Epithelial cell of prostate (primary cell): ENCODE data around the gene CFAP119.
"Not testable (repeated sequence)": the region's sequence is repeated elsewhere in the genome, so short reads cannot be mapped to it uniquely, and the experiment has no call there.

Source experiments
- DNase-seq: peaks from one replicate; pipeline ENCODE4 v3.0.0-alpha.2; 2011; ENCODE audit warnings: low read depth, low spot score
- H3K27ac ChIP-seq: fragments of 450-650 bp; 2 replicates; pipeline ENCODE4 v1.5.1; 2017; ENCODE audit warnings: mild to moderate bottlenecking

CFAP119 gene

DNA sequence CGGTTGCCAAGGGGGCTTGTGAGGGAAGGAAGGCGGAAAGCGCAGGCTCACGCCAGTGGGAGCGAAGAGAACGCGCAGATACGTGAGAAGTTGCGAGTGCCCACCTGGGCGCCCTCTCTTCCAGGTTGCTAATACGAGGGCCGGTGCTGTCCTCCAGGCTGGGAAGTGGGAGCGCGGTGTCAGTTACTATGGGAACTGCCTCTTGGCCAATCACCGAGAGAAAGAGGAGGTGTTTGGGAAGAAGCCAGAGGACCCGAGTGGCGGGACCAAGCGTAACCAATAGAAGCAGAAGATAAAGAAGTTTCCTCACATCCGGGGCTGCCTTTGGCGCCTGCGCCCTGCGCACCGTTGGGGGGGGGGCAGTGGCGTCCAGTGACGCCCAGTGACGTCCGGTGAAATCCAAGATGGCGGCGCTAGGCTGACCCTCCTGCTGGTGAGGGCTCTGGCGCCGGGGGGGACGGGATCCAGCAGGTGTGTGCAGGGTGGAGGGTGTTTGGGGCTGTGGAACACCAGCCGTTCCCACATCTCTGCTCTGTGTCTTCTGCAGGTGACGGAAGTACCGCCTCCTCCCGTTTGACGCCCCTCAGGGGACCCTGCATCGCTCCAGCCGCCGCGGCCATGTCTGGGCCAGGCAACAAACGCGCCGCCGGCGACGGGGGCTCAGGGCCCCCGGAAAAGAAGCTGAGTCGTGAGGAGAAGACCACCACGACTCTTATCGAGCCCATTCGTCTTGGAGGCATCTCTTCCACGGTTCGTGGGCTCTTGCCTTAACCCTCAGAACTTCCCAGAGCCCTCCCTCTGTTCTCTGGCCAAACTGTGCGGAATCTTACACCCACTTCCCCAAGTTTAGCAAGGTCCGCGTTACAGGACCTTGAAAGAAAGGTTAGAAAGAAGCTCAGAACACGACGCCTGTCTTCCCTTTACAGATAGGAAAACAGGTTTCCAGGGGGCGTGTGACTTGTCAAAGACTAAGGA, at the start of gene CFAP119, which contains the start of gene RNF40:
TSS of gene CFAP119 (minus strand) at position 135 of the 975 bp plus-strand sequence. CDS start 314 bp downstream, outside the sequence.
TSS of gene RNF40 (plus strand) at position 395 of the 975 bp plus-strand sequence. CDS start at position 619, 224 bp downstream.
- DNase-seq, result peak; percentile 85
- H3K27ac ChIP-seq, result peak within 1 kb of the TSS; percentile 63

DNA sequence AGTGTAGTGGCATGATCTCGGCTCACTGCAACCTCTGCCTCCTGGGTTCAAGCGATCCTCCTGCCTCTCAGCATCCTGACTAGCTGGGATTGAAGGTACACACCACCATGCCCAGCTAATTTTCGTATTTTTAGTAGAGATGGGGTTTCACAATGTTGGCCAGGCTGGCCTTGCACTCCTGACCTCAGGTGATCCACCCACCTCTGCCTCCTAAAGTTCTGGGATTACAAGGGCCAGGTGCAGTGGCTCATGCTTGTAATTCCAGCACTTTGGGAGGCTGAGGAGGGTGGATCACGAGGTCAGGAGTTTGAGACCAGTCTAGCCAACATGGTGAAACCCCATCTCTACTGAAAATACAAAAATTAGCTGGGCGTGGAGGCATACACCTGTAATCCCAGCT, 47.8 kb upstream of the CFAP119 start:
- not testable (repeated sequence) for H3K27ac ChIP-seq

DNA sequence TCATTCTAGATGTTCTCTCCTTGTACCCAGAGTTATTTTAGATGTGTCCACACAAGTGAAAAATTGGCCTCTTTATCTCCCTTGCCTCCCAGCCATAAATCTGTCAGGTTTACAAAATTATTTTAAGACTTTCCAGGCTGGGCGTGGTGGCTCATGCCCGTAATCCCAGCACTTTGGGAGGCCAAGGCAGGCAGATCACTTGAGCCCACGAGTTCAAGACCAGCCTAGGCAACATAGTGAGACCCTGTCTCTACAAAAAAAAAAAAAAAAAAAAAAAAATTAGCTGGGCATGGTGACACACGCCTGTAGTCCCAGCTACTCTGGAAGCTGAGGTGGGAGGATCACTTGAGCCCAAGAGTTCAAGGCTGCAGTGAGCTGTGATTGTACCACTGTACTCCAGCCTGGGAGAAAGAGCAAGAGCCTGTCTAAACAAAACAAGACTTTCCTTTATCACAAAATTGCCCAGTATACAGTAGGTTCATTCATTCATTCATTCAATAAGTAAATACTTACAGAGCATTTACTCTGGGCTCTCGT, 47.1 kb upstream of the CFAP119 start:
- not testable (repeated sequence) for DNase-seq, H3K27ac ChIP-seq

More for the DNA sequence above, 47.8 kb upstream of the CFAP119 start:
- DNase-seq, result not testable (repeated sequence)

DNA sequence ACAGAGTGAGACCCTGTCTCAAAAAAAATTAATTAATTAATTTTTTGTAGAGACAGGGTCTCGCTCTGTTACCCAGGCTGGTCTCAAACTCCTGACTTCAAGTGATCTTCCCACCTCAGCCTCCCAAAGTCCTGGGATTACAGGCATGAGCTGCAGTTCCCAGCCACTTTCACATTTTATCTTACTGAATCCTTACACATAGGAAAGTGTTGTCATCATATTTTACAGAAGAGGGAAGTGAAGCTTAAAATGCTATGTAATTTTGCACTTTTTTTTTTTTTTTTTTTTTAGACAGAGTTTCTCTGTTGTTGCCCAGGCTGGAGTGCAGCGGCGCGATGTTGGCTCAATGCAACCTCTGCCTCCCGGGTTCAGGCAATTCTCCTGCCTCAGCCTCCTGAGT, 46.3 kb upstream of the CFAP119 start:
- no peak overlapping the region for H3K27ac ChIP-seq
- DNase-seq, result no peak

DNA sequence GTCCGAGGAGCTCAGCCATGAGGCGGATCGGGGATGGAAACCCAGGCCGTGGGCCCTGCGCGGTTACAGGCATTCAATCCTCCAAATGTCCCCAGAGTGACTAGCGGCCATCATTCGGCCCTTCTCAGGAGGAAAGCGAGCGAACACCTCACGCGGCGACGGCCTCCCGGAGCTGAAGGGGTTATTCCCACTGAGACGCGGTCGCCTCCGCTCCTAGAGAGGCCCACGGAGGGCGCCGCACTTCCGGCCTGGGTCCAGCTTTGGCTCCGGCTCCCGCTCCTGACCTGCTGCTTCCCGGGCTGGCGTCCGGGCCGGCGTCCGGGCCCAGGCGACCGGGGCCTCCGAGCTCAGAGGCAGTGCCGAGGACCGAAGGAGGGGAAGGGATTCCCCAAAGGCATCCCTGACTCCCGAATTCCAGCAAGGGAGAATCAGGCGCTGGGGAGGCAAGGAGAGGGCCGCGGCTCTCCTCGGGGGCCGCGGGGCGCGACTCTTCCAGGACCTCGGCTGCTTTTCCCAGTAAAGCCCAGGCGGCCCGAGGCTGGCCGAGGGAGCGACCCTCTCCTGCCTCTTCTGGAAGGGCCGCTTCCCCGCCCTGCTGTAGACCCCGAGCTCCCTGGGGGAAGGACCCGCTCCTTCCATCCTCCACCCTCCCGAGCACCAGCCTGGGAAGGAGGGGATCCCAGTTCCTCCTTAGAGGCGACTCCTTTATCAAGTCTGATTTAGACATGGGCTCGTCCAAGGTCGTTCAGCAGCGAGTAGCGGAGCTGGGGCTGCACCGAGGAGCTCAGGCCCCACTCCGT, 43.7 kb upstream of the CFAP119 start:
- DNase-seq, result no peak
- H3K27ac ChIP-seq, result peak overlapping the region; percentile 85

DNA sequence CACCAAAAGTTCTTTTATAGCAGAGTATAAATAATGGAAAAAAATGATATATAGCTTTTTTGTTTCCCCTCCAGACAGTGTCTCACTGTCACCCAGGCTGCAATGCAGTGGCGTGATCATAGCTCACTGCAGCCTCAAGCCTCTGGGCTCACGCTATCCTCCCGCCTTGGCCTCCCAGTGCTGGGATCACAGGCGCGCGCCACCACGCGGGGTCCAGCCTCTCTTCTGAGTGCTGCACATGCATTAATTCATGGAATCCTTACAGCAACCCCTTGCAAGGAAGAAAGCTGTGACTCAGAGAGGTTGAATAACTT, 43.2 kb upstream of the CFAP119 start:
- no peak for DNase-seq
- peak overlapping the region; percentile 85 for H3K27ac ChIP-seq

DNA sequence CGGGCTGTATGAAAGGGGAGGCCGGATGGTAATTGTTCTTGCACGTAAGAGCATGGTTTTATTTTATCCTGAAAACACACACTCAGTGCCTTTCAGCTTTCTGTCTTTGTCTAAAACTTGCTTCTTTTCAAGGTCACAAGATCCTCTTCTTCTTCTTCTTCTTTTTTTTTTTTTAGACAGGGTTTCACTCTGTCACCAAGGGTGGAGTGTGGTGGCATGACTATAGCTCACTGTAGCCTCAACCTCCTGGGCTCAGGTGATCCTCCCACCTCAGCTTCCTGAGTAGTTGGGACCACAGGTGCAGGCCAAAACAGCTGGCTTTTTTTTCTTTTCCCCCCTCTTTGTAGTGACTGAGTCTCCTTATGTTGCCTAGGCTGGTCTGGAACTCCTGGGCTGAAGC, 41.1 kb upstream of the CFAP119 start:
- H3K27ac ChIP-seq, result no peak overlapping the region
- DNase-seq, result no peak

DNA sequence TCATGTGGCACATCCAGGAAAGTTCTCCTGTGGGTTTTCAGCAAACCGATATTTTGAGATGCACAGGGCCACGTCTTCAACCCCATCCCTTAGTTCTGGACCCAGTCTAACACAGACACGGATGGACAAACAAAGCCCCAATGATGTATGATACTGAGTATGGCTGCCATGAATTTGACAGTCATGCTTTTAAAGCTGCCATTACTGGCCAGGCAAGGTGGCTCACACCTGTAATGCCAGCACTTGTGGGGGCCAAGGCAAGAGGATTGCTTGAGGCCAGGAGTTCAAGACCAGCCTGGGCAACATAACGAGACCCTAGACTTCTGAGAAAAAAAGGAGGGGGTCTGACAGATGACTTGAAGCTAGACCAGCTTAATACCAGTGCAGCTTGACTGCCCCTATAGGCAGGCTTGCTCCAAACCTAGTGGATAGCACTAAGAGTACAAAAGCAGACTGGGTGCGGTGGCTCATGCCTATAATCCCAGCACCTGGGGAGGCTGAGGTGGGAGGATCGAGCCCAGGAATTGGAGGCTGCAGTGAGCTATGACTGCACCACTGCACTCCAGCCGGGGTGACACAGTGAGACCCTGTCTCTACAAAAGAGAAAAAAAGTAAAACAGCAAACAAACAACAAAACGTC, 35.9 kb upstream of the CFAP119 start:
- no peak overlapping the region for H3K27ac ChIP-seq
- no peak for DNase-seq

DNA sequence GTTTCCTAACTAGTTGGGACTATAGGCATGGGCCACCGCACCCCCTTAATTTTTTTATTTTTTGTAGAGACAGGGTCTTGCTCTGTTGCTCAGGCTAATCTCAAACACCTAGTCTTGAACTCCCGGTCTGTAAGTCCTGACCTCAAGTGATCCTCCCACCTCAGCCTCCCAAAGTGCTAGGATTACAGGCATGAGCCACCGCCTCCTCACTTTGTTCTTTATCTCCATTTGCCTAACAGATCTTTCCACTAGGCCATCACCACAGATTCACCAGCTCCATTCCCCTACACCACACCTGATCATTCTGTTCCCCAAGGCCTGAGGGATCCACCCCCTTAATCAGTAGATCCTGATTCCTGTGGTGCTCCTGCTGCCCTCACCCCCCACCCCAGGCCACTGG, 32.8 kb upstream of the CFAP119 start:
- no peak for DNase-seq
- no peak overlapping the region for H3K27ac ChIP-seq

DNA sequence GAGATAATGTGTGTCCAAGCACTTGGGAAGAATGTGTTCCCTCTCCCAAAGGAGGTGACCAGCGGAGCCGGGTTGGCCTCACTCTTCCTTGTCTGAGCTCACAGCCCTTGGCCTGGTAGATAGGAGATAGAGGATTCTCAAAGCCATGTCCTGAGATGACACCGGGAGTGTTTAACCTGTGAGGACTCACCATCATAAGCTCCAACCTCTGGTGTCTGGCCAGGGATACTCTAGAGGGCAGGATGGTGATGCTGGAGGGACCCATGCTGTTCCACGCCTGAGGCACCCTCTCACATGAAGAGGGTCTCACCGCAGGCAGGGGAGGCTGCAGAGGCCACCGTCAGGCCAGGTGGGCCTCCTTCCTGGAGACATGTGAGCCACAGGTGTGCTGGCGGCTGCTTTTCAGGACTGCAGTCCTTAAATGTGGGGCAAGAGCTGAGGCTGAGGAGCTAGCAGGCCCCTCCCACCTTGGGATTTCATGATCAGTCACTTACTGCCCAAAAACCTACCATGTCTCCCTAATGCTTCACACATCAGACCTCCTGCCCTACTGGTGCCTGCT, 31.7 kb upstream of the CFAP119 start:
- no peak overlapping the region for H3K27ac ChIP-seq
- DNase-seq, result no peak

DNA sequence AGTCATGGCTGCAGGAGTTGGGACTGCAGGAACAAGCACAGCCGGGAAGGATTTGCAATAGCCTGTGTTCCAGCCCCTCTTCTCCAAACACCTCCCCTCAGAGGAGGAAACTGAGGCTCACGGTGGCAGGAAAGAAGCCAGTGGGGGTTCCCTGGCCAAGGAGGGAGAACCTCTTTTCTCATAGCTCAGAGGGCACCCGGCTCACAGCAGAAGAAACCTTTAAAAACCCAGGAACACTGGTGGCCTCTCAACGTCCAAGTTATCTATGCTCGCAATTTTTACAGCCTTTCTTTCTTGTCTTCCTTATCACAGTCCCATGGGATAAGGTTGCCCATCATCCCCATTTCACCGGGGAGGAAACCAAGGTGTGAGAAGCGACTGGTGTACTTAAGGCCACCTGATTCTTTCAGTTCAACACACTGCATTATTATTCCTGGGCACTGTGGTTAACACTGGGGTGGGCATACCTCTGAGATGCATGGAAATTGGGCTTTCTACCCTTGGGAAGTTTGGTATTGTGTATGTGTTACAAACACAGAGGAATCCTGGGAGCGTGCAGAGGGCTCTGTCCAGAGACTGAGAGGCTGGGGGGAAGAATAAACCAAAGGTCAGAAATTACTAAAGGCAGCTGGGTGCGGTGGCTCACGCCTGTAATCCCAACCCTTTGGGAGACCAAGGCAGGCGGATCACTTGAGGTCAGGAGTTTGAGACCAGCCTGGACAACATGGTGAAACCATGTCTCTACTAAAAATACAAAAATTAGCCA, 25.9 kb upstream of the CFAP119 start:
- no peak for DNase-seq
- no peak overlapping the region for H3K27ac ChIP-seq

DNA sequence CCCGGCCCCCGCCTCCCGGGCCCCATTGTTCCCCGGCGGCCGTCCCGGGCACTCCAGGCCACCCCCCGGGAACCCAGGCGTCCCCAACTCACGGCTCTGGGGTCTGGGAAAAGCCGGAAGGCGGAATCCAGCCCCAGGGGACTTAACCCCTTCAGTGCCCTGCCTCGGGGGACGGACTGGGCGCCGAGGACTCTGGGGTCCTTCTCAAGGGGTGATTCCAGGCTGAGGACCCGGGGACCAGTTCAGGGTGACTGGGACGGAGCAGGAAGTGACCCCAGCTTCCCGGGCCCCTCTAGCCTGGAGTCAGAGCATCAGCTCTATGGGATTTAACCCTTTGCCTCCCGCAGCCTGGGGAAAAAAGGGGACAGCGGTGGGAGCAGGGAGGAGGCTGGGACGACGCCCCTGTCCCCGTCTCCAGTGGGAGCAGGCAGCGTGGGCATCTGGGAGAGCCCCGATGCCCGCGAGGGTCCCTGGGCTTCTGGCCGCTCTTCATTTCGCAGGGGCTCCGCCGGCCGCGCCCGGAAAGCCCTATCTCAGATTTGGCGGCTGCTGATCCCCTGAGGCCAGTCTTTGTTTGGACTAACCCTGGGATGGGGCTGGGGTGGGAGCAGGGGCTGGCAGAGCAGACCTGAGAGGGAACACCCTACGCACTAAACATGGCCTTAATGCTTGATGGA, 25.2 kb upstream of the CFAP119 start, which contains the start of gene ZNF629:
TSS of gene ZNF629 (minus strand) at position 270 of the 677 bp plus-strand sequence. CDS start 2,723 bp downstream, outside the sequence.
- peak within 1 kb of the TSS; percentile 40 for H3K27ac ChIP-seq
- no peak for DNase-seq

DNA sequence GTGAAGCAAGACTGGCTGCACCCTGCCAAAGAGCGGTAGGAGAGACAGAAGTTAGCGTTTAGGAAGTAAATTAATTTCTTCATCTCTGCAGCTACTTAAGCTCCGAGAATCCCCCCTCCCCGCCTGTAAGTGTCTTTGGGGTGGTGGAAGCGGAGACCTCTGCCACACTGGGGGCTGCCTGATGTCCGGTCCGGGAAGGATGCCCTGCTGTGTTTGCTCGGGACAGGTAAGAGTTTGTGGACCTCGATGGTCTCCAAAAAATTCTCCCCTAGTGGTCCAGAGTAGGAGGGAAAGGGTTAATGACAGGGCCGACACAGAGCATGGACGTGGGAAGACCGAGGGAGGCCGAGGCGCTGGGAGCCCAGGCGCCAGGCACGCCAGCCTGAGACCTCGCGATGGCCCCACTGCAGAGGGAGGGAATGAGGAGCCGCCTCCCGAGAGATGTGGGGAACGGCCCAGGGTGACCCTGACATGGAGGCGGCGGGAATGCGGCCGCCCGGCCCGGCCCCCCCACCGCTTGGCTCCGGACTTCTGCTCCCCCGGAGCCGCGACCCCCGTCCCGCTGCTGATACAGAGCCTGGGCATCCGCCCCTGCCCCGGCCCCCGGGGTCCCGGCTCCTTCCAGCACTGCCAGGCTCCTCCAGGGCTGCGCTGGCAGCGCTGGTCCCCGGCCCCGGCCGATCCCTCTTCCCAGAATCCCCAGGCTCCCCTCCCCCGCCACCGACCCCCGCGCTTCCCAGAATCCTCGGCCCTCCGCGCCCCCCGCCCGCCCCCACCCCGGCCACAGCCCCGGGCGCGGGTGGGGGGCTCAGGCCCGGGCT, 24.5 kb upstream of the CFAP119 start:
- H3K27ac ChIP-seq, result peak overlapping the region; percentile 40
- DNase-seq, result no peak

DNA sequence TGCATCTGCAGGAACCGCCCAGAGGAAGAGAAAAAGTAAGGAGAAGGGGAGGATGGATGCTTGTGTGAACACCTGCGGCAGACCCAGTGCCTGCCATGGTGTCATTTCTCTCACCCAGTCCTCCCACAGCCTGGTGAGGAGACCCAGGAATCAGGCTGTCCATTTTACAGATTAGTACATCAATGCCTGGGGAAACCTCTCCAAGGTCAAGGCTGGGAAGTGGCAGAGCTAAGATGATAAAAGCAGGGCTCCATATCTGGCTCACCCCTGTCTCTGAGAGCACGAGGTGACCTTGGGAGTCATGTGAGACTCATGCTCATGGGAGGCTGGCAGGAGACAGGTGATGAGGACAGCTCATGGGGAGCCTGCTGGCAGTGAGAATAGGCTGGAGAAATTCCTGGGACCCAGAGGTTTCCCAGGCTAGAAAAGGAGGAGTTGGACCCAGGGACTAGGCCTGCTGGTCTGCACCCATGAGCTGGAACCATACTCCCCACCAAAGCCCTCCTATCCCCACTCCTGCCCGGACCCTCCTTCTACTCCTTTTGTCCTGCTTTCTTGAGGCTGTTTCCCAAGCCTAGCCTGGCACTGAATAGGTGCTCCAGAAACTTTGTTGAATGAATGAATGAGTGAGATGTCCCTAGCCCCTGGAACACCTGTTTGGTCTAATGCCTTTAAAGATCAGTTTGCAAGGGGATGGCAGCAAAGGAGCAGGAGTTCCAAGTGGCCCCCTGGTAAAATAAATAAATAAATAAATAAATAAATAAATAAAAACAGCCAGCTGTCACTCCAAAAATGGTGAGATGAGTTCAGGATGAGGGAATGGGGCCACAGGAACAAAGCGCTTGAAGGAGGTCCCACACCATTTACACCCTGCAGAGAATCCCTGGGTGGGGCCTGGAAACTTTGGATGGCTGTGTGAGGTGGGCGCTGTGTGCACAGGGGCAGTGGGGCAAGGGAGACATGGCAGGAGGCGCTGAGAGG, 23.6 kb upstream of the CFAP119 start:
- H3K27ac ChIP-seq, result no peak overlapping the region
- no peak for DNase-seq

DNA sequence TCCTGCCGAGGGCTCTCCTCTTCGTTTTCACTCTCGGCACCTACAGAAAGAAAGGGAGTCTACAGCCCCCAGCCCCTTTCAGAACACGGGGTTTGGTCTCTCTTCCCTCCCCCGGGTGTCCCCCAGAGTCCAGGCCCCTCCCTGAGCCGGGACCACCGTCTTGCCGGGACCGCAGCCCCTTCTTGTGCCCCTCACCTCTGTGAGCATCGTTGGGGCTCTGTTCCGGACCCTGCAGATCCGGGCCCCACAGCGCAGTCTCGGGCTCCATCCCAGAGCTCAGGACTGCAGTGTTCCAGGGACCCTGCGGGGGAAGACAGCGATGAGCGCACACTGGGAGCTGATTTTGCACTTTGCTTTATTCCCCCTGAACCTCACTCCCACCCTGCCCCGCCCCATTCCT, 22.4 kb upstream of the CFAP119 start:
- no peak overlapping the region for H3K27ac ChIP-seq
- no peak for DNase-seq

DNA sequence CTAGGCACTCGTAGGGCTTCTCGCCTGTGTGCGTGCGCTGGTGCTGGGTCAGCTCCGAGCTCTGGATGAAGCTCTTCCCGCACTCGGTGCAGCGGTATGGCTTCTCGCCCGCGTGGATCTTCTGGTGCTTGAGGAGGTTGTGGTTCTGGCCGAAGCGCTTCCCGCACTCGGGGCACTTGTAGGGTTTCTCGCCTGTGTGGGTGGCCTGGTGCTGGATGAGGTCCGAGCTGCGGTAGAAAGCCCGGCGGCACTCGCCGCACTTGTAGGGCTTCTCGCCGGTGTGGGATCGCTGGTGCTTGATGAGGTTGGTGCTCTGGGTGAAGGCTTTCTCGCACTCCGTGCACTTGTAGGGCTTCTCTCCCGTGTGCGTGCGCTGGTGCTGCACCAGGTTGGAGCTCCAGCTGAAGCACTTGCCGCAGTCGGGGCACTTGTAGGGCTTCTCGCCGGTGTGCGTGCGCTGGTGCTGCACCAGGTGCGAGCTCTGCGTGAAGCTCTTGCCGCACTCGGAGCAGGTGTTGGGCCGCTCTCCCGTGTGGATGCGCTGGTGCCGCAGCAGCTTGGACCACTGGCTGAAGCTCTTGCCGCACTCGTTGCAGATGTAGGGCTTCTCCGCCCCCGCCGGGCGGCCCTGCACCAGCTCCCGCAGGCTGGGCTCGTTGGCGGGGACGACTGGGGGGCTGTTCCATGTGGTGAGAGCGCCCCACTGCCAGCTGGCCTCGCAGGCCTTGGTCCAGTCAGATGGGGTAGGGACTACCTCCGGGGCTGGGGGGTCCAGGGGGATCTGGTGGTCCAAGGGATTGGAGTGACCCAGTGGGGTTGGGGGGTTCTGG, 21.6 kb upstream of the CFAP119 start:
- H3K27ac ChIP-seq, result no peak overlapping the region
- no peak for DNase-seq
